Heart left ventricle (tissue), 16 donors: ENCODE data around the gene DAB2. TPM values are rescaled to one million over a fixed set of nuclear protein-coding genes. Genes with fewer than 3 reads are reported as not detected.

ENCODE experiments used
- ATAC-seq, 4 donors: fragments of 200-7000 bp; cut with Tn5 transposase; one replicate each; pipeline ENCODE4 v1.9.1; 2020 to 2022; ENCODE audit warnings: moderate library complexity in 4 of 4, mild to moderate bottlenecking in 3 of 4, moderate number of reproducible peaks in 1 of 4
- DNase-seq, 5 donors: peaks; one replicate each; pipeline ENCODE4 v3.0.0-alpha.2; 2020
- H3K27ac ChIP-seq, 12 donors: fragments of 200-600 bp; sonication (generic) in 4 of 12; one replicate each; pipeline versions ENCODE4 v1.5.0 to v1.8.0; 2016 to 2022; ENCODE audit warnings: mild to moderate bottlenecking in 2 of 12
- H3K27me3 ChIP-seq, 9 donors: fragments of 200-600 bp; sonication (generic) in 2 of 9; one replicate each; pipeline versions ENCODE4 v1.5.1 to v1.8.0; 2016 to 2022; ENCODE audit warnings: mild to moderate bottlenecking in 3 of 9
- H3K36me3 ChIP-seq, 9 donors: fragments of 200-600 bp; sonication (generic) in 2 of 9; one replicate each; pipeline versions ENCODE4 v1.5.0 to v1.8.0; 2018 to 2022; ENCODE audit warnings: mild to moderate bottlenecking in 2 of 9
- H3K4me1 ChIP-seq, 12 donors: fragments of 200-600 bp; sonication (generic) in 4 of 12; one replicate each; pipeline versions ENCODE4 v1.5.0 to v1.8.0; 2016 to 2022; ENCODE audit warnings: mild to moderate bottlenecking in 3 of 12
- H3K4me3 ChIP-seq, 12 donors: fragments of 200-600 bp; sonication (generic) in 4 of 12; one replicate each; pipeline versions ENCODE4 v1.5.0 to v1.8.0; 2017 to 2022; ENCODE audit warnings: mild to moderate bottlenecking in 9 of 12, moderate library complexity in 4 of 12
- H3K9me3 ChIP-seq, 12 donors: fragments of 200-600 bp; sonication (generic) in 4 of 12; one replicate each; pipeline versions ENCODE4 v1.5.0 to v1.8.0; 2016 to 2022; ENCODE audit warnings: mild to moderate bottlenecking in 1 of 12
- POLR2A ChIP-seq, 2 donors: fragments of 450-650 bp; IDR thresholded peaks; one replicate each; pipeline ENCODE4 v1.6.1; 2017; ENCODE audit warnings: antibody characterized with exemption in 2 of 2, mild to moderate bottlenecking in 2 of 2, moderate library complexity in 2 of 2
- WGBS, 4 donors: extraction: QIAGEN DNeasy Blood & Tissue Kit in 2 of 4; methylation state at CpG; one replicate each; pipeline versions ENCODE4 v1.1.5 to v1.1.7; 2013 to 2018; 5-methylcytosine and 5-hydroxymethylcytosine counted together
- intact Hi-C, 10 donors: fragments of 100-400 bp; cut with DNase I; formaldehyde crosslinking; loops; one replicate each; pipeline versions ENCODE4 v1.11.1 to v1.14.2; 2022
- polyA plus RNA-seq, 2 donors: library from polyadenylated mRNA; stranded (reverse); fragments of 200-250 nt; gene quantifications; one replicate each; pipeline ENCODE4 v1.2.3, GENCODE V29; 2013
- total RNA-seq, 9 donors: library from RNA; depleted of rRNA in 2 of 9; stranded (reverse); fragments of >200 nt in 2 of 9; fragmentation: NEBNext Ultra II Directional in 3 of 9; extraction: Animal tissue kit (Norgen Biotek cat#: 25700) in 3 of 9; gene quantifications; one replicate each; pipeline versions ENCODE4 v1.1.0 to v1.2.4, GENCODE V29; 2016 to 2023
- TF ChIP-seq, protein P1 (sequence below), 12 donors: fragments of 200-600 bp; sonication (generic) in 4 of 12; IDR thresholded peaks; one replicate each; pipeline versions ENCODE4 v1.5.0 to v1.8.0; 2018 to 2022; ENCODE audit warnings: antibody characterized with exemption in 12 of 12, mild to moderate bottlenecking in 5 of 12
- donor health status: ischemic (EF 13 %, LVEDD 7.1; RV severe dilation, severe dysfunction).
- donor health status: healthy with polysubstance abuse.
- donor health status: DM: no; HTN: yes; CAD: no.
- donor health status: DM: no; HTN: no; CAD: no.
- donor health status: ischemic (EF 25% LVEDD 6.9; RV normal size, moderate dysfunction).
- donor health status: ischemic (EF 25% LVEDD 5.7; RV mildly dilated, moderate dysfunction).
- donor health status: healthy.
- donor health status: DM: yes; HTN: yes; CAD: no.
- donor health status: ischemic (EF 35%, LVEDD 5.7; RV mildly dilated, moderate dysfunction).
- donor health status: nonischemic (EF 11% LVEDD 7.7; RV severe dilation, severe dysfunction).
- donor health status: DM: yes; HTN: yes; CAD: no.
- donor health status: PGD.
- donor health status: ischemic (EF 29% LVEDD 5.4; RV normal size, mild dysfunction).
- donor health status: nonischemic (EF 23%, LVEDD 6.1; RV moderate dilation, normal function).

The DAB2 gene
- total and polyA plus RNA-seq, 11 donors, result 7.8 to 157 (median 24.9) TPM

DNA sequence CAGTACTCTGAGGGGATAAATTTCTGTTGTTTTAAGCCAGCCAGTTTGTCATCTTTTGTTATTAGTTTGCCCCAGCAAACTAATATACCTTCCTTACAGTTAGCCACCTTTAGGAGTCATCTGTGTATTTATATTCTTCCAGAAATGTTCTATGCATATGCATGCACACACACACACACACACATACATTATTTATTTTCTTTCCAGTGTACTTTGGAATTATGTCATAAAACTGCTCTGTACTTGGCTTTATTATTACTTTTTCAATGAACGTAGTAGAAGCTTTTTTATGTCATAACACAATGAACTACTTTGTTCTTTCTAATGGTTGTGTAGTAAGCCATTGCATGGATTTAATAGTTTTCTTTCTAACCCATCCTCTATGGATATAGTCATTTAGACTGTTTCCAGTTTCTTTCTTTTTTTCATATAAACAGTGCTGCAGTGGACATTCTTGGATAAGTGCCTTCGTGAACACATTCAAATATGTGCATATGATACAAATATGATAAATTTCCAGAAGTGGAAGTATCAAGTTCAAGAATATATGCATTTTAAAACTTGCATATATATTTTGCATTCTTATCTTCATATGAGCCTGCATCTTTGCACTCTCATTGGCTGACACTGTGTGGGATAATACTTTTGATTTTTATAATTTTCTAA lies 26.6 kb upstream of the DAB2 start:
- DNase-seq (no peak), ATAC-seq (no peak)
- no peak overlapping the region for H3K27ac ChIP-seq
- intact Hi-C loops, result no loop called here
- peaks cover 0 to 6% (median 0%) of the 10 kb centered on the region in 12 donors for H3K4me1 ChIP-seq
- no peaks in the 10 kb centered on the region for H3K27me3 ChIP-seq
- no peaks in the 10 kb centered on the region for H3K9me3 ChIP-seq
- no peak overlapping the region for H3K4me3 ChIP-seq
- H3K36me3 ChIP-seq, result no peaks in the 10 kb centered on the region
- WGBS, 4 donors, result 71 to 79% (median 75%) methylated on average over 2 of the region's 2 CpGs
- no peak for TF ChIP-seq POLR2A (IDR thresholded peaks at IDR 0.05)
- TF ChIP-seq, protein P1, sequence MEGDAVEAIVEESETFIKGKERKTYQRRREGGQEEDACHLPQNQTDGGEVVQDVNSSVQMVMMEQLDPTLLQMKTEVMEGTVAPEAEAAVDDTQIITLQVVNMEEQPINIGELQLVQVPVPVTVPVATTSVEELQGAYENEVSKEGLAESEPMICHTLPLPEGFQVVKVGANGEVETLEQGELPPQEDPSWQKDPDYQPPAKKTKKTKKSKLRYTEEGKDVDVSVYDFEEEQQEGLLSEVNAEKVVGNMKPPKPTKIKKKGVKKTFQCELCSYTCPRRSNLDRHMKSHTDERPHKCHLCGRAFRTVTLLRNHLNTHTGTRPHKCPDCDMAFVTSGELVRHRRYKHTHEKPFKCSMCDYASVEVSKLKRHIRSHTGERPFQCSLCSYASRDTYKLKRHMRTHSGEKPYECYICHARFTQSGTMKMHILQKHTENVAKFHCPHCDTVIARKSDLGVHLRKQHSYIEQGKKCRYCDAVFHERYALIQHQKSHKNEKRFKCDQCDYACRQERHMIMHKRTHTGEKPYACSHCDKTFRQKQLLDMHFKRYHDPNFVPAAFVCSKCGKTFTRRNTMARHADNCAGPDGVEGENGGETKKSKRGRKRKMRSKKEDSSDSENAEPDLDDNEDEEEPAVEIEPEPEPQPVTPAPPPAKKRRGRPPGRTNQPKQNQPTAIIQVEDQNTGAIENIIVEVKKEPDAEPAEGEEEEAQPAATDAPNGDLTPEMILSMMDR (IDR thresholded peaks at IDR 0.05), result no peak

DNA sequence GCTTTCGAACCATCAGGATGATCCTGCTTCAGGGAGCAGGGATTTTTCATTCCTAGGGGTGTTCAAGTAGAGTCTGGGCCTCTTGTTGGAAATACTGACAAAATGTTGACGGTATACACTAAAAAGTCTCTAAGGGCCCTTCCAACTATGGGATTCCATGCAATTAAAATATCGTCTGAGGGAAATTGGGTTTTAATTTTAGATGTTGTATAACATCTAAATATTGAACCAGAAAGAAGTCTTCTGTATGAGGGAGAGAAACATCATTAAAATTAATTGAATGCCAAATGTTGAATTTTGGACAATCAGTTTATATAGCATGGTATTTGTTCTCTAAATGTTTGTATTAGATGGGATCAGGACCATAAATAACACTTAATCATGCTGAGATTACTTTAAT lies 25.7 kb upstream of the DAB2 start:
- 90 to 95% (median 94%) methylated on average over 3 of the region's 3 CpGs for WGBS, 4 donors
- intact Hi-C loops, result no loop called here

DNA sequence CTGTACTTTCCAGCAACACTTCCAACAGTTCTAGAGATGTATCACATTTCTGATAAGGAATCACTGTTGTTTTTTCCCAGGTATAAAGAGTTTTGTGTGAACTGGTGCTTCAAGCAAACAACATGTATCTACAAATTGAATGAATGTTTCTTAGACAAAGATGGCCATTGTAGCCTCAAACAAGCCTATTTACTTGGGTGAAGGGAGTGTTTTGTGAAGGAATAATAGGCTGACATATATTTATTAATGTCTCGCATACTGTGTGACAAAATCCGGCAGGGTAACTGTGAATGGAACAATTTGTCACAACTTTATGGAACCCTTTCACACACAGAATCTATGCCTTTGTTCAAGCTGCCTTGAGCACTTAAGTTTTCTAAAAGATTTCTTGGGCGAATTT lies 24.8 kb upstream of the DAB2 start:
- Histone ChIP-seq H3K4me1 (peaks cover 0 to 12% (median 0%) of the 10 kb centered on the region in 12 donors), H3K27ac (no peak overlapping the region), H3K36me3 (no peaks in the 10 kb centered on the region), H3K27me3 (no peaks in the 10 kb centered on the region), H3K9me3 (no peaks in the 10 kb centered on the region), H3K4me3 (no peak overlapping the region)
- no peak for DNase-seq
- WGBS, 4 donors, result 64 to 92% (median 84%) methylated on average over 3 of the region's 3 CpGs
- no peak for ATAC-seq
- TF ChIP-seq, protein P1 (IDR thresholded peaks at IDR 0.05), result no peak
- TF ChIP-seq POLR2A (IDR thresholded peaks at IDR 0.05), result no peak
- intact Hi-C loops, result no loop called here

More for the DNA sequence above, 25.7 kb upstream of the DAB2 start:
- DNase-seq, result no peak
- Histone ChIP-seq H3K4me1 (peaks cover 0 to 12% (median 0%) of the 10 kb centered on the region in 12 donors), H3K27me3 (no peaks in the 10 kb centered on the region), H3K9me3 (no peaks in the 10 kb centered on the region), H3K36me3 (no peaks in the 10 kb centered on the region), H3K4me3 (no peak overlapping the region), H3K27ac (no peak overlapping the region)
- ATAC-seq, result no peak
- TF ChIP-seq, protein P1 (IDR thresholded peaks at IDR 0.05), result no peak
- TF ChIP-seq POLR2A (IDR thresholded peaks at IDR 0.05), result no peak

DNA sequence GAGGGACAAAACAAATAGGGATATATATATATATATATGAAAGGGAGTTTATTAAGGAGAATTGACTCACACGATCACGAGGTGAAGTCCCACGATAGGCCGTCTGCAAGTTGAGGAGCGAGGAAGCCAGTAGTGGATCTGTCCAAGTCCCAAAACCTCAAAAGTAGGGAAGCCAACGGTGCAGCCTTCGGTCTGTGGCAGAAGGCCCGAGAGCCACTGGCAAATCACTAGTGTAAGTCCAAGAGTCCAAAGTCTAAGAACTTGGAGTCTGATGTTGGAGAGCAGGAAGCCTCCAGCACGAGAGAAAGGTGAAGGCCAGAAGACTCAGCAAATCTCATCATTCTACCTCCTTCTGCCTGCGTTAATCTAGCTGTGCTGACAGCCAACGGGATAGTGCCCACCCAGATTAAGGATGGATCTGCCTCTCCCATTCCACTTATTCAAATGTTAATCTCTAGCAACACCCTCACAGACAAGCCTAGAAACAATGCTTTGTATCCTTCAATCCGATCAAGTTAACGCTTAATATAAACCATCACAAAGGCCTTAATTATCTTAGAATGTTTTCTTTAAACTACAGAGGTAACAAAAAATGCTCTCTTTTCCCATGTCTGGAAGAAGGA lies 23.8 kb upstream of the DAB2 start:
- no peak for DNase-seq
- intact Hi-C loops, result no loop called here

More for the DNA sequence above, 23.8 kb upstream of the DAB2 start:
- Histone ChIP-seq H3K27ac (no peak overlapping the region), H3K4me3 (no peak overlapping the region), H3K27me3 (no peaks in the 10 kb centered on the region), H3K9me3 (no peaks in the 10 kb centered on the region), H3K36me3 (no peaks in the 10 kb centered on the region), H3K4me1 (peaks cover 0 to 12% (median 0%) of the 10 kb centered on the region in 12 donors)
- 90 to 95% (median 93%) methylated on average over 13 of the region's 13 CpGs for WGBS, 4 donors
- ATAC-seq, result no peak
- TF ChIP-seq POLR2A (IDR thresholded peaks at IDR 0.05), result no peak
- TF ChIP-seq, protein P1 (IDR thresholded peaks at IDR 0.05), result no peak
